Sigmoid colon (tissue), 4 donors: Measurements from ENCODE around the gene CCDC92.

Source experiments
- POLR2A ChIP-seq, 2 donors: fragments of 450-650 bp; IDR thresholded peaks; one replicate each; pipeline ENCODE4 v1.6.1; 2016; ENCODE audit warnings: antibody characterized with exemption in 2 of 2, mild to moderate bottlenecking in 2 of 2, moderate library complexity in 2 of 2
- POLR2AphosphoS5 ChIP-seq, 4 donors: sonication (generic); formaldehyde crosslinking; IDR thresholded peaks; one replicate each; pipeline ENCODE4 v1.6.1; 2017; ENCODE audit warnings: antibody characterized with exemption in 4 of 4
- TF ChIP-seq, protein P1 (sequence below), 4 experiments: fragments of 450-650 bp in 3 of 4; fragments of 200-600 bp in 1 of 4; IDR thresholded peaks; one replicate each; pipeline ENCODE4 v1.5.1; 2016 to 2019; ENCODE audit warnings: antibody characterized with exemption in 4 of 4, mild to moderate bottlenecking in 3 of 4, moderate library complexity in 2 of 4

DNA sequence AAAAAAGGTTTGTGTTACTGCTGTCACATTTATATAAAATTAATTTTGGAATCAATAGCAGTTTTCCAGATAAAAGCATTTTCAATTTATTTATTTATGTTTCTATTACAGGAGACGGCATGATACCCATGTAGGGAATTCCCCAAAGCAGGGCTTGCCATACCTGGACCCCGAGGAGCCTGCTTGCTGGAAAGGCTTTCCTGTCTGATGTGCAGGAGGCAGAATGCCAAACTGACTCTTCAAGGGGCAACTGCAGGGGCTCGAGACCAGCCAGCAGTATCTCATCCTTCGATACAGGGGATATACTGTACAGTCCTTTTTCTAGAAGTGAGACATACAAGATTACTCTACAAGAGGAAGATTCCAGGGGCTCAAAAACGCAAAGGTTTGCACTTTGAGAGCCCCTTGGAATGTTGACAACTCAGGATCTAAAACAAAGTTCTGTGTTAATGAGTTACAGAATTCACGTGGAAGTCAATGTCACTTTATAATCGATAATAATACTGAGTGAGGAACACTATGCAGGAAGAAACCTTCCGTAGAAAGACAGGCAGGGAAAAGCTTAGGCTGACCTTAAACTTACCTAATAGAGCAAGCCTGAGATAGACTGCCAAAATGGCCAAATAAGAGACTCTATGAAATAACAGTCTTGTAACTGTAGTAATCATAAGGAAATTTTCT, 38.9 kb upstream of the CCDC92 start:
- TF ChIP-seq, protein P1, sequence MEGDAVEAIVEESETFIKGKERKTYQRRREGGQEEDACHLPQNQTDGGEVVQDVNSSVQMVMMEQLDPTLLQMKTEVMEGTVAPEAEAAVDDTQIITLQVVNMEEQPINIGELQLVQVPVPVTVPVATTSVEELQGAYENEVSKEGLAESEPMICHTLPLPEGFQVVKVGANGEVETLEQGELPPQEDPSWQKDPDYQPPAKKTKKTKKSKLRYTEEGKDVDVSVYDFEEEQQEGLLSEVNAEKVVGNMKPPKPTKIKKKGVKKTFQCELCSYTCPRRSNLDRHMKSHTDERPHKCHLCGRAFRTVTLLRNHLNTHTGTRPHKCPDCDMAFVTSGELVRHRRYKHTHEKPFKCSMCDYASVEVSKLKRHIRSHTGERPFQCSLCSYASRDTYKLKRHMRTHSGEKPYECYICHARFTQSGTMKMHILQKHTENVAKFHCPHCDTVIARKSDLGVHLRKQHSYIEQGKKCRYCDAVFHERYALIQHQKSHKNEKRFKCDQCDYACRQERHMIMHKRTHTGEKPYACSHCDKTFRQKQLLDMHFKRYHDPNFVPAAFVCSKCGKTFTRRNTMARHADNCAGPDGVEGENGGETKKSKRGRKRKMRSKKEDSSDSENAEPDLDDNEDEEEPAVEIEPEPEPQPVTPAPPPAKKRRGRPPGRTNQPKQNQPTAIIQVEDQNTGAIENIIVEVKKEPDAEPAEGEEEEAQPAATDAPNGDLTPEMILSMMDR (IDR thresholded peaks at IDR 0.05): no peak
- TF ChIP-seq POLR2AphosphoS5 (IDR thresholded peaks at IDR 0.05) (no peak), POLR2A (IDR thresholded peaks at IDR 0.05) (no peak)
